ENCODE measurements around the gene COL12A1.
A peak's percentile ranks its signal among the peaks of the same experiment; 100 is the strongest.

Gene COL12A1

DNA sequence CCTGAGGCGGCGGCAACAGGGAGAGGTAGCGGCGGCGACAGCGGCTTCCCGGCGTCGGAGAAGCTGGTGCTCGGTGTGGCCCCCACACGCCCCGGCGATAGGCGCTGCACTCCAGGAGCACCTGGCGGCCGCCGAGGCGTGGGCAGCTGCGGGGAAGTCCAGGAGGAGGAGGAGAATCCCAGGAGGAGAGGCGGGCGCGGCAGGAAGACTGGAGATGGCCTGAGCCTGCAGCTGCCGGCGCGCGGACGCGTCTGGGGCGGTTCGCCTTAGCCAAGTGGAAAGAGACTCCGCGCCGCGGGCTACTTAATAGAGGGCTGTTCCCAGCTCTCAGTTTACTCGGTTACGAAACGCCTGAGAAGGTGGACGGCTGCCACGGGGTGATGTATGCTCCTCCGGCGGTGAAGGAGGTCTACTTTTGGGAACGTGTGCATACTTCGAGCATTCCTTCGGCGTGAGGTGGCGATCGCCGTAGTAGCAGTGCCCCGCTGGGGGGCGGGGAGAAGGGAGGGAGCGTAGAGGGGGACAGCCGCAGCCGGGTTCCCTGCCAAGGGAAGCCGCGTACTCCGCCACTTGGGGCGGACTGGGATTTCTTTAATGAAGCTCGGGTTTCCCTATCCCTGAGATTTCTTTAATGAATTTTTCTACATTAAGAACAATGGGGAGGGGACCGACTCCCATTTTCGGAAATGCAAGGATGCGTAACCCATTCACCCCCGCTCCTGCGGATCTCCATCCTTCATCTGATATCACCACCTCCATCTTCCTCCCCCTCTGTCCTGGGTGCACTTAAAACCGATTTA is at the start of gene COL12A1:
COL12A1 (minus strand) TSS at position 278 of the 800 bp plus-strand sequence. CDS start 3,261 bp downstream, outside the sequence.
- DNase-seq: no peak

DNA sequence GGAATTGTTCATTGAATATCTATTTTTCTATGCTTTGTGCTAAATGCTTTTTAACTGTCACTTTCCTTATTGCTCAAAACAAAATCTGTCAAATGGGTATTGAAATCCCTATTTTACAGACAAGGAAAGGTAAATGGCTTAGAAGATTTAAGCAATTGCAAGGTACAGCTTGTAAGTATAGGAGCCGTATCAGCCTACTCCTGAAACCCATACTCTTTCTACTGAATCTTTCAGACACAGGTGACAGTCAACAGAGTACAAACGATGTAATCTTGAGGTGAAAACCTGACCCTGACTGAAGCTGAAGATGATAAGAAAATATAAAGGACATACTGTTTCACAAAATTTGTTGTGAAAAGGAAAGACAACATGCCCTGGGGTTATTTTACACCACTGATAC is 44.7 kb upstream of the COL12A1 start:
- DNase-seq: no peak

DNA sequence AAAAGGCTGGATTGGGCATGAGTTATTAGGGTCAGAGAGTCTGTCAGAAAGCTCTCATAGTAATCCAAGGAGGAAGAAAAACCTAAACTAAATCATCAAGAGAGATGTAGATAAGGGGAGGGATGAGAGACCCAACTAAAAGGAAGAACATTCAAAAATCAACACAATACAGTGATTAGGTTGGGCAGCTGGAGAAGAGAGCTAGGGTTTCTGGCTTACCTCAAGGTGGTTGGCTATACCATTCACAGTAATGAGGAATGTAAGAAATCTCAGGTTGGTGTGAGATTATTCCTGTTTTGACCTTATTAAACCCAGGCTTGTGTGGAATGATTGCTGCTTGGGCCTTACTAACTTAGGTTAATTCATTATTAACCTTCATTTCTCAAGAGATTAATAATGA is 44.0 kb upstream of the COL12A1 start:
- DNase-seq: no peak

DNA sequence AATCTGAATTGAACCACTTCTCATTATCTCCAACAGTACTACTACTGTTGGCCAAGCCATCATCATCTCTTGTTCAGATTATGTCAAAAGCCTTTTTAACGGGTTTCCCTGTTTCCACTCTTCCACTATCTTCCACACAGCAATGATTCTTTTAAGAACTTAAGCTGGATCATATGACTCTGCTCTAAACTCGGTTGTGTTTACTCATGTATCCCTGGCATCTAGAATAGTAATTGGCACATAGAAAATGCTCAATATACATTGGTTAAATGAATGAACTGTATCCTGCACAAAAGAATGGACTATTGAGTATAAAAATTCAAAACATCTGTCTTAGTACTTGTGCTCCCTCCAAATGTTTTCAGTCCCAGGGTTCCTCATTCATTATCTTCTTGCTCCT is 40.5 kb upstream of the COL12A1 start:
- no peak for DNase-seq

DNA sequence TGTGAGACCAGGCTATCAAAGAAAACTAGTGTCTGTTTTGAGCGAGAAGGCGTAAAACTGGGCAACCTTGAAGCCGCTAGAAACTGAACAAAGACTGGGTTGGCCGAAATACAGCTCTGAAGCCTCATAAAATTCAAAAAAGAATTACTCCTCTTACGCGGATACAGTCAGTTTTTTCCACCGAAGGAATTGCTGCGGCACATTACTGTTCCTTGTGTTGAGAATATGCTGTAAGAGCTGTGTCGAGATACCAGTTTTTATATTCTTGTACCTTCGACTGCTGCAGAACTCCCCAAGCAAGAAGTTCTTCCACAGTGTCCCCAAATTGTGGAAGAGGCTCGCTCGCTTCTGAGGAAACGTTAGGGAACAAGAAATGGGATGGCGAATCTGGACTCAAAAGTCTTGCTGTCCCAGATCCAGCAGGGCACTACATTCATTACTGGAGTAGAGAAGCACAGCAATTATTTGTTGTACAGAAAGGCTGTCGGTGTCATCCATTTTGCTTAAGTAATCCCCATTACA is 38.3 kb upstream of the COL12A1 start:
- peak; percentile 16 for DNase-seq

DNA sequence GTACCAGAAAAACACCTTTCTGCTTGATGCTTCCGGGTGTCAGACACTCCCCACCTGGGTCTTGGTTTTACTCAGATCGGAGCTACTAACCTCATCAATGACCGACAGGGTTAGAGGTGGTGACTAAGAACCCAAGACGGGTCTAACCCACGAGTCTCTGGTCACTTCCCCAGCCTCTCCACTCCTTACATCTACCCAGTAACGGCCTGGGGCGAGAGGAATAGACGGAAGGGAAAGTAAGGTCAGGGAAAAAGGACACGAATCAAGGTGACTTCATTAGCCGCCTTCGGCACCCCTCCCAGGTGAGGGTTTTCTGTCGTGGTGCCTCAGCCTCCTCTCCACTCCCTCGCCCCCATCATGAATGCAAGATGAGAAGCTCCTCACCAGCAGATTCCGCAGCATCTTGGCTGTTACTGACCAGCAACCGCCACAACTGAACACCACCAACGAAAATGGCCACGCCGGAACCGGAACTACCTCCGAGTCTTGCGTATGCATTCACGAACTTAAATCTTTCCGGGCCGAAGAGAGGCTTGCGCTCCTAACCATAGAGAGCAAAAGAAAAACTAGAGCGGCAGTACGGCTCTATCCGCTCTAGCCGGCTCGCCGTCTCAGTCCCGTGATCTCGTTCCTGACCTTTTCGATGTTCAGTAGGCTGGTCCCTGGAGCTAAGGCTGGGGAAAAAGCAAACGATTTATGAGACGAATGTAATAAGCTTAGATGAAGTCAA is 37.6 kb upstream of the COL12A1 start, which contains the start of gene COX7A2:
COX7A2 (minus strand) TSS at position 469 of the 730 bp plus-strand sequence; CDS start at position 402, 67 bp downstream.
- peak; percentile 99 for DNase-seq

DNA sequence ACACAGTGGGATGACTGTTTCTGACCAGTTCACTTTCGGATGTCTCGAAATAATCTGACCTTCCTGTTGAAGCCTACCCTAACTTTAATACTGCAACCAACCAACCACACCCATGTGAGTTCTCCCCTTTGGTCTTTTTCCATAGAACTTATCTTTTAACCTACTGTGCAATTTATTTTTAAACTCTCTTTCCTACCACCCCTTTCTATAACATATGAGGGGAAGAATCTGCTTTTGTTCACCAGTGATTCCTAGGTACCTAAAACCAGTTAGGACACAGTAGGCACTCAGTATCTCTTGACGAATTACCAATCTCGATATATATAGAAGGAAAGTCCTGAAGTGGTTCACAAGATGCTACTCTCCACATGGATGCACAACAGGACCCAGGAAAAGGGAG is 30.8 kb upstream of the COL12A1 start:
- DNase-seq: no peak

DNA sequence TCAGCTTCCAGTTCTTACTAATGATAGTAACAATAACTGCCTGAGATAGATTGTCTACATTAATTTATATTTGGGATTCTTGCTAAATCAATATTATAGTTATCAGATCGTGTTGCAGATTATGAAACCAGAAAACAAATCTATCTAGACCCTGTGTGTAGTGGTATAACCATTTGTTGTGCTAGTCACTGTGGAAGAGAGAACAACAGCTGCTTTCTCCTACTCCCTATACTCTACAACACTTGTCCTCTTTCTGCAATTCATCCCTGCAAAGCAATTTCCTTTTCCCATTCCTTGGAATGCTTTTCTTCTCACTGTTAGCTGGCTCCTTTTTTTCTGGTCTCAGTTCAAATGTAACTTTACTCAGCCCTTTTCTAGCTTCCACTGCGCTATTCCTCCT is 29.4 kb upstream of the COL12A1 start:
- no peak for DNase-seq

DNA sequence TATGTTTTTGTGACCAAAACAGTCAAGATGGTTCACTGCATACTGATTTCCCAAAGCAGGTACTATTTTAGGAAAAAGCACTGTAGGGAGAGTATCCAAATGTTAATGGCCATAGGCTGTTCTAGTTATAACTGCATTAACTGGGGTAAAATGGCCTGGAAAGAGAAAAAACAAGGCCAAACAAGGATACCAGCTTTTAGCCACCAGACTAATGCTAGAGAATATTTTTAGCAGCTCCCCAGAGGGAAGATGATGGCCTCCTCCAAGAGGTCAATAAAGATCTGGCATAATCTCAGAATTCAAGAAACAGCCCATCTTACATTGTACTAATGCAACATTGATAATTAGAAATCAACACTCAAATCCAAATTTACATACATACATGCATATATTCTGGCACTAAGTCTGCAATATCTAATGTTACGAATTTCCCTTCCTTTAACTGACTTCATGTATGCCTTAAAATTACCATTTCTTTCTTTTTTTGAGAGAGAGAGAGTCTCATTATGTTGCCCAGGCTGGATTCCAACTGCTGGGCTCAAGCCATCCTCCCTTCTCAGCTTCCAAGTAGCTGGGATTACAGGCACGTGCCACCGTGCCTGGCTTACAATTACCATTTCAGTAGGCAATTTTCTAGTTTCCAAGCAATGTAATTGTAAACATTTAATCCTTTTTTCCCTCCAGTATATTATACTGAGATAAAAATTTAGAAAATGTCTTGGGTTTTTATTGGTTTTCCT is 28.4 kb upstream of the COL12A1 start:
- no peak for DNase-seq

DNA sequence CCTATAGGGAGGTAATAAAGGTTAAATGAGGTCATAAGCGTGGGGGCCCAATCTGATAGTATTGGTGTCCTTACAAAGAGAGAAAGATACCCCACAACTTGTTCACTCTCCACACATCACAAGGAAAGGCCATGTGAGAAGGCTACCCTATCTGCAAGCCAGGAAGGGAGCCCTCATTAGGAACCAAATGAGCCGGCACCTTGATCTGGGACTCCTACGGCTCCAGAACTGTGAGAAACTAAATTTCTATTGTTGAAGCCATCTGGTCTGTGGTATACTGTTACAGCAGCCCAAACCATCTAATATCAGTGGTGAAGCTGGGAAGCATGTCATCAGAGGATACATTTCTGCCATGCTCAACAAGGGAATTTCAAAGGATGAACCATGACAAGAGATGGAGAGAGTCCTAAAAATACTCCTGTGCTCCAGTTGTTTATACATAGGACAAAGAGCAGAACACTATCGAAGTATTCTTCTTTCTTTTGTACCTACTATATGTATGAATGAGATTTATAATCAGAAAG is 27.3 kb upstream of the COL12A1 start:
- DNase-seq: no peak

DNA sequence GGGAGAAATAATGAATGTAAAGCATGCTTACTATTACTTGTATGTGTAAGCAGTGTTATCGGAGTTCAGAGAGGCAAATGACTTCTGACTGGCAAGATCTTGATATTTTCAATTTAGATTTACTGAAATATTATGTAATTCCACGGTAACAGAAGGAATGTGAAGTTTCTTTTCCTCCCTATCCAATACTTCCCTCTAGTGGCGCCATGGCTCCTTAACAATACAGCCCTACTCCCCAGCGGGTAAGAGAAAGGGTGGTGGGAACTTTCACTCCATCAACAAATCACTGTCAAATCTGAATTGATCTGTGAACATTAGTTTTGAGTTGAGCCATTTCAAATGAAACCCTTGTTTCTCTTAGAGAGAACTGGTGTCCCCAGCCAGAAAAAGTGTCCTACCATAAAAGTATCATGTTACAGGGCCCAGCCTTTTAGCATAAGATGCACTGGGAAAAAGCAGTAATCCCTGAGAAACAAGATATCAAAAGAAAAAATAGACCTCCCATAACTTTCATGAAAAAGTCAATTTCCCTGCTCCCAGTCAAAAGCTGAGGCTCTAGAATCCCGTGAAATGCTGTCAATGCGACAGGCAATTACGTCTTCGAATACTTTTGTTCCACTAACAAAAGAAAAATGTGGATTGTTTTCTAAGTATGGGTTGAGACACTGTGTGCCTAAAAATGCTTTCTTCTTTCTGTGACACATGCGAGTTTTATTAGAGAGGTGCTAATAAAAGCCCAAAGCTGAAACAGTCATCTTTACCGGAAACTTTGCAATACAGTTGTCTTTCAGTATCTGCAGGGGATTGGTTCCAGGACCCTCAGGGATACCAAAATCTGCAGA is 24.9 kb upstream of the COL12A1 start:
- DNase-seq: peak; percentile 55

DNA sequence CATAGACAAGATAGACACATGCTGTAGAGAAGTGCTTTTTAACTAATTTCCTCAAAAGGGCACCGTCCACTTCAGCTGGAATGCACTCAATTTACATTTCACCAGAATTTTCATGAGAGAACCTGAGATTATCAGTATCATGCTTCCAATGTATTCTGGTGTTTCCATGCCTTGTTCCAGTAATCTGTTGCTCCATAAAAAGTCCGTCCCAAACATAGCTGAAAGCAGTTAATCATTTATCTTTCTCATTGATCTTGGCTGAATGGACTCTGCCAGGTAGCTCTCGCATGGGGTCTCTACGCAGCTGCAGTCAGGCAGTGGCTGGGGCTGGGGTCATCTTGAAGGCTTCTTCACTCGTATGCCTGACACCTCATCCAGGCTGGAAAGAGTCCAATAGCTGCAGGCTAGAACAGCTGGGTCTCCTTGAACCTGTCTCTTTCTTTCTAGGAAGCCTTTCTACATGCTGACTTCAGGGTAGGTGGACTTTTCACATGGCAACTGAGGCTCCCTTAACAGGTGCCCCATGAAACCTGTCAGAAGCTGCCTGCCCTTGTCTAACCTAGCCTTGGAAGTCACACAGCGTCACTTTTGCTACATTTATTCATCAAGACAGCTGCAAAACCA is 18.6 kb upstream of the COL12A1 start:
- DNase-seq: no peak

DNA sequence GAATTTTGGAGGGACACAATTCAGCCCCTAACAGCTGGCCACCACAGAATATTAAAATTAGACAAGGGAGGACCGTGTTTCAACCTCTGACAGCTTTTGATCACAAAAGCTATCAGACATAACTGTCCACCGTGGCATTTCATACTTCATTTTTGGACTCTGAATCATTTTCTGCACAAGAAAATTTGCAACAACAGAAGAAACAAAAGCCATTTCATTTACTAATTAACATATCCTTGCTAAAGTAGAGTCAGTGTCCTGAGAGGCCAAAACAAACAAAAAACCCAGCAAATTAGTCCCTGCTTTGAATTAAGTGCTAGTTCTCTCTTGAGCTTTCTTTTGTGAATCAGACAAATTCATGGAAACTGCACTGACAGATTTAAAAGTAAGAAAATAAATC is 17.6 kb upstream of the COL12A1 start:
- DNase-seq: no peak

DNA sequence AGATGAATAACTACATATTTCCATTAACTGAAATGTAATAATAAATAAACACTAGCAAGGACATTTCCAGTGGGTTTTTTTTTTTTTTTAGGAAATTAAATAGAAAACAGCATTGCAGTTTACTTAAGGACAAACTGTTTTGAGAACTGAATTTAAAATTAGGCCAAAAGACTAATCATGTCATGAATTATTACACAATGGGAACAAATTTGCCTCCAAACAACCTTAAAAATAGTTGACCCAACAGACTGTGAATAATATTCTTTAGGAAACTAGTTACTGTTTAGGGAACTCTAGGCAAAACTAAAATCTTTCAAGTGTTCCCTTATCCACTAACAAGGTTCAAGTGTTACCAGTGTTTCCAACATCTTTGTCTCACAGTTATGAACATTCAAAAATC is 16.4 kb upstream of the COL12A1 start:
- no peak for DNase-seq

DNA sequence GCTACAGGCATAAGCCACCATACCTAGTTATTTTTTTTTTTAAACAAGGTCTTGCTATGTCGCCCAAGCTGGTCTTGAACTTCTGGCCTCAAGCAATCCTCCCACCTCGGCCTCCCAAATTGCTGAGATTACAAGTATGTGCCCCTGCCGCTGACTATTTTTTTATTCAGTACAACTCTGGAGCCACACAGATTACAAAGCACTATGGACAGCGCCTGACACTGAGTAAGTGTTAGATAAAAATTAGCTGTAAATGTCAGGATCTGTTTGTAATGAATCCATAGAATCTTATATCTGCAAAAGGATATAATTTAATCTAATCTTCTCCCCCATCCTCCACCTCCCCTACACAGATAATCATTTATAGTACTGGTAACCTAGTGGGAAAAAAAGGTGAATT is 15.3 kb upstream of the COL12A1 start:
- no peak for DNase-seq

DNA sequence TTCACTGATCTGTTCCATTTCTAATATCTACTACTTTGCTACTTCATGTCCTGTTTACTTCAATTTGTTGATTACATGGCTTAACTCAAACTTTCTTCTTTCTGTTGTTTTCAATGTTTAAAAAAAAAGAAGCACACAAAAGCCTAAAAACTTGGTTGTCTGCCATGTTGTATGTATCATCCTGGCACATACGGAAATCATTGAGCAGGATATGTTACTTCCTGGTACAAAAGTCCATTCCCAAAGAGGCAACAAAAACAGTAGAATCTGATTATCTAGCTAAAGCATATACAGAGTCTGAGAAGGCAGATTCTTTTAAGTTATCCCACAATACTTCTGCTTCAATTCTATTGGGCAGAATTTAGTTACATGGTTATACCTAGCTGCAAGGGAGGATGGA is 14.5 kb upstream of the COL12A1 start:
- DNase-seq: no peak

DNA sequence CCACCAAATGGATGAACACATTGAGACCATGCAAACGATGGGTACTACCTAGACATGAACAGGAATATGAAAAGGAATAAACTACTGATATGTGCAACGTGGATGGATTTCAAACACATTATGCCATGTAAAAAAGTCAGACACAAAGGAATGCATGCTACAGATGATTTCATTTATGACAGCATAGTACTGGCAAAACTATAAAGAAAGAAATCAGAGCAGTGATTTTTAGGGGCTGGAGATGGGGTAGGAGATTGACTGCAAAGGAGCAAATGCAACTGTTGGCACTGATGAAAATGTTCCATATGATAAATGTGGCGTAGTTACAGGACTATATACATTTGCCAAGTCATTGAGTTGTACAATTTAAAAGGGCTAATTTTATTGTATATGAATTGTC is 13.4 kb upstream of the COL12A1 start:
- no peak for DNase-seq

DNA sequence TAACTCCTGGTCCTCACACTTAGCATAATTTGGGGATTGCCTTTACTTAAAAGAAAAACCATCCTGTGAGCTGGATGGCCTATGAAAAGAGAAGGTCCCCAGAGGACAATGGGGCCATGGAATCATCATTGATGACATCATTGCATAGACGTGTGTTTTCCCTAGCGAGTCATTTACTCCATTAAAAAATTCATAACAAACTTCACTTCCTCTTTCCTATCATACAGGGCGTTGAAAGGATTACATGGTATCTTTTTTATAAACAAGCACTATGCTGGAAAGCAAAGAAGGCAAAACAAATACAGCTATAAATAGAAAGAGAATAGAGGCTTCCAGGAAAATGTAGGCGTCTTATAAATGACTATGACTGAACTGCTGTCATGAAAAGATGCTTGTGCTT is 11.3 kb upstream of the COL12A1 start:
- peak; percentile 85 for DNase-seq

DNA sequence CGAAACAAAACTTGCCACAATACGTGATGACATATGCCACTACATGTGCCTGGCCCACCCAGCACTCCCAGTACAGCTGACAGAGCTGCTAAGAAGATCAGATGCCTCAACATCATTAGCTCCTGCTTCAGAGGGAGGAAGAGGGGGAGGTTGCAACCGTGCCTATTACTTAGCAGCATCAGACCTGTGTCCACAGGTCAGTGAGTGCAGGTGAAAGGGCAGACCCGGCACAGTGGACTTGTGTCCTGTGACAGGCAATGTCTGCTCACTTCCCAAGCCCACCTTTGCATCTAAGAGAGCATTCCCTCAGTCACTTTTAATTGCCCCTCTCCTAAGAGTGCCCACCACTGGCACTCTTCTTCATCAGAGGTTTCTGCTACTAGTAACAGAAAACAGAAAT is 9.4 kb upstream of the COL12A1 start:
- DNase-seq: no peak

DNA sequence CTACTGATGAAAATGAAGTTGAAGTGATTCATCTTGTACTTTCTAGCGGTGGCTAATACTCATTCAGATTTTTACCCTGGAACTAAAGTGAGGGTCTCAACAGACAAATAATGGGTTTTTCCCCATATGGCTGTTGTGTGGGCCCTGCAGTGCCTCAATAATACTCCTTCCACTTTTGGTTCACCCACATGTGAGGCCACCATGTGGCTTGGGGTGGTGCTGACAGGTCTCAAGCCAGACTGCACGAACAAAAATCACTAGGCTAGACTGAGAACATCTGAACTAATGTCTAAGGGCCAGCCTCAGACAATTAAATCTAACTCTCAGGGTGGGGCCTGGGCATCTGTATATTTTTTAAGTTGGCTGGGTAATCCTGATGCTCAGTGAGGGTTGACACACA is 7.9 kb upstream of the COL12A1 start:
- DNase-seq: peak; percentile 9

DNA sequence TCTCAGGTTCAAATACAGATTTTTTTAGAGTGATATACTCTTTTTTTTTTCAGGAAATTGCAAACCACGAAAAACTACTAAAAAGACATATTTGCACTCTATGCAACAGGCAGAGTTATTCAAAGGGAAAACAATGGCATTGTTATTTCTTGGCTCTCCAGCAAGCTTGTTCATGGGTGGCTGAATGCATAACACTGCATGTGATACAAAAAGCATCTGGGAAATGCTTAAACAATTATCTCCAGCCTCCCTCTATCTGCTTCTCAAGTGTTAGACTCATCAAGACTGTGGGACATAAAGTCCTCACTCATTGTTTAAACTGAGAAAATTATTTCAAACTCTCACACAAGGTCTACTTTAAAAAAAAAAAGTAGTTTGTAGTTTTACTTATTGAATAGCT is 7.3 kb upstream of the COL12A1 start:
- DNase-seq: no peak
